Liver (tissue), 3 donors: ENCODE measurements around the gene OSCP1.

ENCODE experiments used
- EGR1 ChIP-seq, 2 donors: IDR thresholded peaks; 2 replicates each; pipeline ENCODE4 v1.6.1; 2016 to 2018; ENCODE audit warnings: antibody characterized with exemption in 2 of 2, low read depth in 2 of 2
- GABPA ChIP-seq, 2 donors: IDR thresholded peaks in 1 of 2; conservative IDR thresholded peaks in 1 of 2; 2 replicates each; pipeline ENCODE4 v1.6.1; 2016; ENCODE audit warnings: antibody characterized with exemption in 2 of 2, mild to moderate bottlenecking in 1 of 2, moderate library complexity in 1 of 2
- MAX ChIP-seq: IDR thresholded peaks from 2 replicates; pipeline ENCODE4 v1.6.1; 2016; ENCODE audit warnings: antibody characterized with exemption
- RXRA ChIP-seq, 2 donors: IDR thresholded peaks; 2 replicates each; pipeline ENCODE4 v1.6.1; 2017 to 2018; ENCODE audit warnings: antibody characterized with exemption in 2 of 2, mild to moderate bottlenecking in 1 of 2
- YY1 ChIP-seq: IDR thresholded peaks from 2 replicates; pipeline ENCODE4 v1.6.1; 2016; ENCODE audit warnings: antibody characterized with exemption, mild to moderate bottlenecking
- TF ChIP-seq, protein P1 (sequence below): IDR thresholded peaks from 2 replicates; pipeline ENCODE4 v1.6.1; 2016; ENCODE audit warnings: antibody characterized with exemption
- TF ChIP-seq, protein P2 (sequence below): fragments of 150-350 bp; IDR thresholded peaks from 2 replicates; pipeline ENCODE4 v1.5.1; 2017; ENCODE audit warnings: improper control_type of control experiment, low read depth, low read length; ENCODE audit not compliant: missing input control
- donor health status: healthy.
- donor health status: healthy.

DNA sequence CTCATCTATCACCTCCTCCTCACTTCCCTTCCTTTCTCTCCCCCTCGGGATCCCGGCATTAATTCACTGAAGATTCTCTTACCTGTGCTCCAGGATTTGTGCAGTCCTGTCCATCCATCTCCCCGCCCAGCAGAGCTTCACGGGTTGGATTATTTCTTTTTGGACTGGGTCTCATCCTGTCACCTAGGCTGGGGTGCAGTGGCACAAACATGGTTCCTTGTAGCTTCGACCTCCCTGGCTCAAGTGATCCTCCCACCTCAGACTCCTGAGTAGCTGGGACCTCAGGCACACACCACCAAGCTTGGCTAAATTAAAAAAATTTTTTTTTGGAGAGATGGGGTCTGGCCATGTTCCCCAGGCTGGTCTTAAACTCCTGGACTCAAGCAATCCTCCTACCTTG is 44.7 kb upstream of the OSCP1 start:
- TF ChIP-seq YY1: no peak
- TF ChIP-seq RXRA (IDR thresholded peaks at IDR 0.05): no peak
- TF ChIP-seq, protein P1, sequence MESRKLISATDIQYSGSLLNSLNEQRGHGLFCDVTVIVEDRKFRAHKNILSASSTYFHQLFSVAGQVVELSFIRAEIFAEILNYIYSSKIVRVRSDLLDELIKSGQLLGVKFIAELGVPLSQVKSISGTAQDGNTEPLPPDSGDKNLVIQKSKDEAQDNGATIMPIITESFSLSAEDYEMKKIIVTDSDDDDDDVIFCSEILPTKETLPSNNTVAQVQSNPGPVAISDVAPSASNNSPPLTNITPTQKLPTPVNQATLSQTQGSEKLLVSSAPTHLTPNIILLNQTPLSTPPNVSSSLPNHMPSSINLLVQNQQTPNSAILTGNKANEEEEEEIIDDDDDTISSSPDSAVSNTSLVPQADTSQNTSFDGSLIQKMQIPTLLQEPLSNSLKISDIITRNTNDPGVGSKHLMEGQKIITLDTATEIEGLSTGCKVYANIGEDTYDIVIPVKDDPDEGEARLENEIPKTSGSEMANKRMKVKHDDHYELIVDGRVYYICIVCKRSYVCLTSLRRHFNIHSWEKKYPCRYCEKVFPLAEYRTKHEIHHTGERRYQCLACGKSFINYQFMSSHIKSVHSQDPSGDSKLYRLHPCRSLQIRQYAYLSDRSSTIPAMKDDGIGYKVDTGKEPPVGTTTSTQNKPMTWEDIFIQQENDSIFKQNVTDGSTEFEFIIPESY: no peak
- TF ChIP-seq, protein P2, sequence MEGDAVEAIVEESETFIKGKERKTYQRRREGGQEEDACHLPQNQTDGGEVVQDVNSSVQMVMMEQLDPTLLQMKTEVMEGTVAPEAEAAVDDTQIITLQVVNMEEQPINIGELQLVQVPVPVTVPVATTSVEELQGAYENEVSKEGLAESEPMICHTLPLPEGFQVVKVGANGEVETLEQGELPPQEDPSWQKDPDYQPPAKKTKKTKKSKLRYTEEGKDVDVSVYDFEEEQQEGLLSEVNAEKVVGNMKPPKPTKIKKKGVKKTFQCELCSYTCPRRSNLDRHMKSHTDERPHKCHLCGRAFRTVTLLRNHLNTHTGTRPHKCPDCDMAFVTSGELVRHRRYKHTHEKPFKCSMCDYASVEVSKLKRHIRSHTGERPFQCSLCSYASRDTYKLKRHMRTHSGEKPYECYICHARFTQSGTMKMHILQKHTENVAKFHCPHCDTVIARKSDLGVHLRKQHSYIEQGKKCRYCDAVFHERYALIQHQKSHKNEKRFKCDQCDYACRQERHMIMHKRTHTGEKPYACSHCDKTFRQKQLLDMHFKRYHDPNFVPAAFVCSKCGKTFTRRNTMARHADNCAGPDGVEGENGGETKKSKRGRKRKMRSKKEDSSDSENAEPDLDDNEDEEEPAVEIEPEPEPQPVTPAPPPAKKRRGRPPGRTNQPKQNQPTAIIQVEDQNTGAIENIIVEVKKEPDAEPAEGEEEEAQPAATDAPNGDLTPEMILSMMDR: no peak
- no peak for TF ChIP-seq MAX
- no peak for TF ChIP-seq GABPA (IDR thresholded peaks at IDR 0.05 in 1 of 2, conservative IDR thresholded peaks at IDR 0.05 in 1 of 2)
- TF ChIP-seq EGR1 (IDR thresholded peaks at IDR 0.05; ENCODE audit: low read depth in 2 of 2): no peak
